ENCODE measurements around the gene NCK2.

The NCK2 gene

GRCh38 chr2:105887256-105887655 lies 142.5 kb downstream of the NCK2 start:
- no peaks in the 10 kb centered on the region for H3K36me3 ChIP-seq (ENCODE audit: low read length)
- H3K79me2 ChIP-seq (ENCODE audit: insufficient read depth, low read length), result no peaks in the 10 kb centered on the region

GRCh38 chr2:105888625-105889024 lies 143.9 kb downstream of the NCK2 start:
- H3K79me2 ChIP-seq (ENCODE audit: insufficient read depth, low read length), result no peaks in the 10 kb centered on the region

More at GRCh38 chr2:105887256-105887655, 142.5 kb downstream of the NCK2 start:
- Histone ChIP-seq H3K9me3 (ENCODE audit: insufficient read depth, low read length) (no peaks in the 10 kb centered on the region), H3K9me2 (replicated peaks; ENCODE audit: insufficient read depth, low read length) (no peaks in the 10 kb centered on the region), H3K27me3 (ENCODE audit: low read length) (no peaks in the 10 kb centered on the region), H3F3A (ENCODE audit: insufficient read depth) (no peaks in the 10 kb centered on the region), H2AFZ (ENCODE audit: low read depth, low read length, severe bottlenecking) (no peak overlapping the region), H3K4me3 (ENCODE audit: insufficient read depth, low read length, poor library complexity, severe bottlenecking) (no peak overlapping the region), H4K20me1 (ENCODE audit: low read depth, low read length) (no peaks in the 10 kb centered on the region), H3K9ac (ENCODE audit: low read length) (no peak overlapping the region), H3K27ac (ENCODE audit: low read depth, low read length) (no peak overlapping the region), H3K4me2 (ENCODE audit: low read depth, low read length, poor library complexity, severe bottlenecking) (no peak overlapping the region)
- TF ChIP-seq CTCF (IDR thresholded peaks at IDR 0.05; ENCODE audit: insufficient read depth, low read length, poor library complexity, severe bottlenecking) (no peak), EZH2phosphoT487 (conservative IDR thresholded peaks at IDR 0.05; ENCODE audit: low read length) (no peak)

GRCh38 chr2:105889046-105889445 lies 144.3 kb downstream of the NCK2 start:
- Histone ChIP-seq H3K27ac (ENCODE audit: low read depth, low read length) (no peak overlapping the region), H3F3A (ENCODE audit: insufficient read depth) (no peaks in the 10 kb centered on the region), H2AFZ (ENCODE audit: low read depth, low read length, severe bottlenecking) (no peak overlapping the region), H3K79me2 (ENCODE audit: insufficient read depth, low read length) (no peaks in the 10 kb centered on the region), H3K4me3 (ENCODE audit: insufficient read depth, low read length, poor library complexity, severe bottlenecking) (no peak overlapping the region), H3K36me3 (ENCODE audit: low read length) (no peaks in the 10 kb centered on the region), H3K9me3 (ENCODE audit: insufficient read depth, low read length) (no peaks in the 10 kb centered on the region), H3K27me3 (ENCODE audit: low read length) (no peaks in the 10 kb centered on the region), H3K9ac (ENCODE audit: low read length) (no peak overlapping the region), H3K4me2 (ENCODE audit: low read depth, low read length, poor library complexity, severe bottlenecking) (no peak overlapping the region), H3K9me2 (replicated peaks; ENCODE audit: insufficient read depth, low read length) (no peaks in the 10 kb centered on the region), H4K20me1 (ENCODE audit: low read depth, low read length) (no peaks in the 10 kb centered on the region)
- TF ChIP-seq EZH2phosphoT487 (conservative IDR thresholded peaks at IDR 0.05; ENCODE audit: low read length), result no peak
- no peak for TF ChIP-seq CTCF (IDR thresholded peaks at IDR 0.05; ENCODE audit: insufficient read depth, low read length, poor library complexity, severe bottlenecking)

More at GRCh38 chr2:105888625-105889024, 143.9 kb downstream of the NCK2 start:
- H3K9me2 ChIP-seq (replicated peaks; ENCODE audit: insufficient read depth, low read length), result no peaks in the 10 kb centered on the region
- H3K9me3 ChIP-seq (ENCODE audit: insufficient read depth, low read length), result no peaks in the 10 kb centered on the region
- no peak overlapping the region for H3K27ac ChIP-seq (ENCODE audit: low read depth, low read length)
- no peaks in the 10 kb centered on the region for H3F3A ChIP-seq (ENCODE audit: insufficient read depth)
- no peaks in the 10 kb centered on the region for H3K36me3 ChIP-seq (ENCODE audit: low read length)
- H4K20me1 ChIP-seq (ENCODE audit: low read depth, low read length), result no peaks in the 10 kb centered on the region
- H3K27me3 ChIP-seq (ENCODE audit: low read length), result no peaks in the 10 kb centered on the region
- no peak overlapping the region for H3K4me3 ChIP-seq (ENCODE audit: insufficient read depth, low read length, poor library complexity, severe bottlenecking)
- H3K4me2 ChIP-seq (ENCODE audit: low read depth, low read length, poor library complexity, severe bottlenecking), result no peak overlapping the region
- peak; percentile 29 for TF ChIP-seq CTCF (IDR thresholded peaks at IDR 0.05; ENCODE audit: insufficient read depth, low read length, poor library complexity, severe bottlenecking)
- no peak for TF ChIP-seq EZH2phosphoT487 (conservative IDR thresholded peaks at IDR 0.05; ENCODE audit: low read length)
- H2AFZ ChIP-seq (ENCODE audit: low read depth, low read length, severe bottlenecking), result no peak overlapping the region
- no peak overlapping the region for H3K9ac ChIP-seq (ENCODE audit: low read length)
